ENCODE data around the gene MSI2. TPM values are rescaled to one million over a fixed set of nuclear protein-coding genes. Genes with fewer than 3 reads are reported as not detected.
A peak's percentile ranks its signal among the peaks of the same experiment; 100 is the strongest.

MSI2 gene
- total and polyA plus RNA-seq, 9 of the 15 experiments (the other 6 are each of a cell fraction or from before 2014, with no cell fraction given): 4.6 to 61.8 (median 42.4) TPM

DNA sequence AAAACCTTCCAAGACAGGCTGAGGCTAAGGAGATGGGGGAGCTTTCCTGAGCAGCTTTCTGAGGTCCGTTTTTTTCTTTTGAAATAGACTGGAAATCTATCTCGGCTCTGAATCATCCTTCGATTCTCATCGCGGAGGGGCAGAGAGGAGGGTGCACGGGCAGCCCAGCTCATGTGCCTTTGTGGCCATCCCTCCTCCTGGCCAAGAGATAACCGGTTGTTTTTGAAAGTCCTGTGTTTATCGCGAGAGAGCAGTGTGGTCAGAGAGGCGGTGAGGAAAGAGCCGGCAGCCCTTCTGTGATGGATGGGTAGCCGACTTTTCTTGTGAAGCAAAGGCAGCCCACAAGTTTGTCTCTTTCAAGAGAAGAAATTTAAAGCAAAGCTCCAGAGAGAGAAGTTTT is 297.2 kb downstream of the MSI2 start (continued):
- TF ChIP-seq ZBTB40 (IDR thresholded peaks at IDR 0.05) (no peak), ZBTB40 (CRISPR knock-in tag; IDR thresholded peaks at IDR 0.05) (no peak), ZNF239 (CRISPR knock-in tag; IDR thresholded peaks at IDR 0.05) (no peak), FOXK2 (conservative IDR thresholded peaks at IDR 0.05 in 1 of 2, IDR thresholded peaks at IDR 0.05 in 1 of 2; ENCODE audit: low read depth in 2 of 2) (peak; percentile 48 to 73; a peak in 2 of 4 replicates), SMAD4 (CRISPR knock-in tag; conservative IDR thresholded peaks at IDR 0.05) (0 out of 2 replicates have a peak, but pooled peaks have one; percentile 50), PCBP1 (IDR thresholded peaks at IDR 0.05; ENCODE audit: low read depth, low read length, poor library complexity, severe bottlenecking) (no peak), MAFK (IDR thresholded peaks at IDR 0.05; ENCODE audit: low read length) (no peak), CHCHD3 (CRISPR knock-in tag; IDR thresholded peaks at IDR 0.05) (no peak), NCOA2 (IDR thresholded peaks at IDR 0.05; ENCODE audit: partially characterized antibody in 2 of 2) (no peak), KLF16 (IDR thresholded peaks at IDR 0.05) (0 out of 2 replicates have a peak, but pooled peaks have one; percentile 55), VEZF1 (CRISPR knock-in tag; IDR thresholded peaks at IDR 0.05) (peak; percentile 89), NFYB (IDR thresholded peaks at IDR 0.05; ENCODE audit: extremely low read depth, insufficient read length) (no peak), PTBP1 (IDR thresholded peaks at IDR 0.05; ENCODE audit: low read depth, low read length) (no peak)
- TF ChIP-seq, protein P1, sequence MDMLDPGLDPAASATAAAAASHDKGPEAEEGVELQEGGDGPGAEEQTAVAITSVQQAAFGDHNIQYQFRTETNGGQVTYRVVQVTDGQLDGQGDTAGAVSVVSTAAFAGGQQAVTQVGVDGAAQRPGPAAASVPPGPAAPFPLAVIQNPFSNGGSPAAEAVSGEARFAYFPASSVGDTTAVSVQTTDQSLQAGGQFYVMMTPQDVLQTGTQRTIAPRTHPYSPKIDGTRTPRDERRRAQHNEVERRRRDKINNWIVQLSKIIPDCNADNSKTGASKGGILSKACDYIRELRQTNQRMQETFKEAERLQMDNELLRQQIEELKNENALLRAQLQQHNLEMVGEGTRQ (CRISPR knock-in tag; IDR thresholded peaks at IDR 0.05): peak; percentile 13; the same call in 1 of the 2 replicates
- TF ChIP-seq, protein P2, sequence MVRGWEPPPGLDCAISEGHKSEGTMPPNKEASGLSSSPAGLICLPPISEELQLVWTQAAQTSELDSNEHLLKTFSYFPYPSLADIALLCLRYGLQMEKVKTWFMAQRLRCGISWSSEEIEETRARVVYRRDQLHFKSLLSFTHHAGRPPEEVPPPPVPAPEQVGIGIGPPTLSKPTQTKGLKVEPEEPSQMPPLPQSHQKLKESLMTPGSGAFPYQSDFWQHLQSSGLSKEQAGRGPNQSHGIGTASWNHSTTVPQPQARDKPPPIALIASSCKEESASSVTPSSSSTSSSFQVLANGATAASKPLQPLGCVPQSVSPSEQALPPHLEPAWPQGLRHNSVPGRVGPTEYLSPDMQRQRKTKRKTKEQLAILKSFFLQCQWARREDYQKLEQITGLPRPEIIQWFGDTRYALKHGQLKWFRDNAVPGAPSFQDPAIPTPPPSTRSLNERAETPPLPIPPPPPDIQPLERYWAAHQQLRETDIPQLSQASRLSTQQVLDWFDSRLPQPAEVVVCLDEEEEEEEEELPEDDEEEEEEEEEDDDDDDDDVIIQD (CRISPR knock-in tag; IDR thresholded peaks at IDR 0.05): no peak

Data from K562 (cell line).